ENCODE data around the gene GBX1. TPM values are rescaled to one million over a fixed set of nuclear protein-coding genes. Genes with fewer than 3 reads are reported as not detected.

Gene GBX1
- polyA plus RNA-seq, 2 of the 4 experiments (the other 2 are of a cell fraction), result not detected

DNA sequence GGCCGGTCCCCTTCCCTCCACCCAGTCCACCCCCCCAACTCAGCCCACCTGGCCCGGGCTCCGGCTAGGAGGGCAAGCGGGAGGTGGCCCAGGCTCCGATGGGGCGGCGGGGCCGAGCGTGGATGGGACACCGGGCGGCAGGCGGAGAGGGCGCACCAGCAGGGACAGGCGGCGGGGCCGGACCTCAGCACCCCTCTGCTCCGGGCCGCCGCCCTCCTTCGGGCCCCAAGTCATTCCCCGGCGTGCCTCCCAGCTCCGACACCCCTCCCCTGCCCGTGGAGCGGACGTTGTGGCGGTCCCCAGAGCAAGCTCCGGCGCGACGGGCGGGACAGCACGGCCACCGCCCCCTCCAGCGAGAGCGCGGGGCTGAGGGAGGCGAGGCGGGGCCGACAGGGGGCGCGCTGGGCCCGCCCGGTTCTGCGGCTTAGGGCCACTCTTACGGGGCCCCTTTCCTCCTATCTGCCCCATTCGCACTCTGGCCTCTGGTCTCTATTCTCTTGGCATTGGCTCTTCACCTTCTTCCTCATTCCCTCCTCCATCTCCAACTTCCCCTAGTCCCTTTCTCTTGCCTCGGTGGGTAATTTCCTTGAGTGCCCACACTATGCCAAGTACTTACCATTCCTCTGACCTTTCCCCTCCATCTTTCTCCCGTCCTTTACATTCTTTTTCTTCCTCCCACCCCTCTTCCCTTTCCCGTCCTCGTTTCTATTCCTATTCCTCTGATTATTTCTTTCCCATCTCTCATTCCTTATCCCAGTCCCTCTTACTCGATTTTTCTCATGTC, 701 bp upstream of the GBX1 start:
- FAIRE-seq (no peak), DNase-seq (ENCODE audit: low read depth in 1 of 2, low spot score in 1 of 2) (peak; percentile 47 to 74), ATAC-seq (peak; percentile 76 to 88)
- TF ChIP-seq, protein P1, sequence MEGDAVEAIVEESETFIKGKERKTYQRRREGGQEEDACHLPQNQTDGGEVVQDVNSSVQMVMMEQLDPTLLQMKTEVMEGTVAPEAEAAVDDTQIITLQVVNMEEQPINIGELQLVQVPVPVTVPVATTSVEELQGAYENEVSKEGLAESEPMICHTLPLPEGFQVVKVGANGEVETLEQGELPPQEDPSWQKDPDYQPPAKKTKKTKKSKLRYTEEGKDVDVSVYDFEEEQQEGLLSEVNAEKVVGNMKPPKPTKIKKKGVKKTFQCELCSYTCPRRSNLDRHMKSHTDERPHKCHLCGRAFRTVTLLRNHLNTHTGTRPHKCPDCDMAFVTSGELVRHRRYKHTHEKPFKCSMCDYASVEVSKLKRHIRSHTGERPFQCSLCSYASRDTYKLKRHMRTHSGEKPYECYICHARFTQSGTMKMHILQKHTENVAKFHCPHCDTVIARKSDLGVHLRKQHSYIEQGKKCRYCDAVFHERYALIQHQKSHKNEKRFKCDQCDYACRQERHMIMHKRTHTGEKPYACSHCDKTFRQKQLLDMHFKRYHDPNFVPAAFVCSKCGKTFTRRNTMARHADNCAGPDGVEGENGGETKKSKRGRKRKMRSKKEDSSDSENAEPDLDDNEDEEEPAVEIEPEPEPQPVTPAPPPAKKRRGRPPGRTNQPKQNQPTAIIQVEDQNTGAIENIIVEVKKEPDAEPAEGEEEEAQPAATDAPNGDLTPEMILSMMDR (IDR thresholded peaks at IDR 0.05), result peak; percentile 86
- TF ChIP-seq, protein P2, sequence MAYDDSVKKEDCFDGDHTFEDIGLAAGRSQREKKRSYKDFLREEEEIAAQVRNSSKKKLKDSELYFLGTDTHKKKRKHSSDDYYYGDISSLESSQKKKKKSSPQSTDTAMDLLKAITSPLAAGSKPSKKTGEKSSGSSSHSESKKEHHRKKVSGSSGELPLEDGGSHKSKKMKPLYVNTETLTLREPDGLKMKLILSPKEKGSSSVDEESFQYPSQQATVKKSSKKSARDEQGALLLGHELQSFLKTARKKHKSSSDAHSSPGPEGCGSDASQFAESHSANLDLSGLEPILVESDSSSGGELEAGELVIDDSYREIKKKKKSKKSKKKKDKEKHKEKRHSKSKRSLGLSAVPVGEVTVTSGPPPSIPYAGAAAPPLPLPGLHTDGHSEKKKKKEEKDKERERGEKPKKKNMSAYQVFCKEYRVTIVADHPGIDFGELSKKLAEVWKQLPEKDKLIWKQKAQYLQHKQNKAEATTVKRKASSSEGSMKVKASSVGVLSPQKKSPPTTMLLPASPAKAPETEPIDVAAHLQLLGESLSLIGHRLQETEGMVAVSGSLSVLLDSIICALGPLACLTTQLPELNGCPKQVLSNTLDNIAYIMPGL (CRISPR knock-in tag; IDR thresholded peaks at IDR 0.05; ENCODE audit: borderline replicate concordance), result no peak
- peak; percentile 26; the same call in 1 of the 3 replicates for TF ChIP-seq SMC3 (IDR thresholded peaks at IDR 0.05)
- CTCF ChIA-PET, result interaction anchor here (0.6 to 7.3 kb wide), 35 partner anchors 9 to 150 kb away, joined by 3 to 63 read pairs (median 4); partner anchors contain the start of gene ABCF2
- Histone ChIP-seq H3K27ac (peak overlapping the region; percentile 33 to 68; a peak in 5 of 6 replicates), H3K4me2 (peak overlapping the region; percentile 96), H3K4me1 (no peaks in the 10 kb centered on the region), H3K9me3 (no peaks in the 10 kb centered on the region), H3K4me3 (peak overlapping the region; percentile 59)
- POLR2A ChIA-PET, result no interaction called here
- 2% methylated on average over 41 of the region's 52 CpGs for WGBS (ENCODE audit: missing lambda C conversion rate)

DNA sequence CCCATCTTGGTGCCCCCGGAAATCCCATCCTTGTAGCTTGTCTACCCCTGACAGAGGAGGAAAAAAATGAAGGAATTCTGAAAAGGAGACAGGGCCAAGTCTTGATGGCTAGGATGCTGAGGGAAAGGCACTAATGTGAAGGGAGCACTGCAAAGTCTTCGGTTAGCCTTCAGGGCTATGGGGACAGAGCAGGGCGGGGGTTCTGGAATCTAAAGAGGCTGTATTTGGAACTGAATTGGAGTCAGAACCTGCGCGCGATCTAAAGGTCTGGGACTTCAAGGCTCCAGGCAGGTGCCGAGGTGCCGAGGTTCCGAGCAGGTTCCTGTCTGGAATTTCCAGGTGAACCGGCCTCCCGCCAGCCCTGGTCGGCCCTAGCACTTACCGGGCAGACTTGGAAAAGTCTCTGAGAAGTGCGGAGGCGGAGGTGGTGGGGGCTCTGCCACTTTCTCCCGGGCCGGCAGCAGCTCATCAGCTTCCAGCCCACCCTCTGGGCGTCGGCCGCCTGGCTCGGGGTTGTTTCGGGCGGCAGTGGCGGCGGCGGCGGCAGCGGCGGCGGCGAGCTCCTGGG, 781 bp downstream of the GBX1 start:
- TF ChIP-seq RNF2 (IDR thresholded peaks at IDR 0.05; ENCODE audit: borderline replicate concordance, low read depth) (0 out of 2 replicates have a peak, but pooled peaks have one; percentile 26), POLR2A (IDR thresholded peaks at IDR 0.05; ENCODE audit: low read length) (no peak), KDM1A (IDR thresholded peaks at IDR 0.05; ENCODE audit: low read depth) (no peak)
- CTCF ChIA-PET, result interaction anchor here (0.7 to 7.3 kb wide), 19 partner anchors 7 to 204 kb away, joined by 3 to 63 read pairs (median 5); partner anchors contain the start of genes ABCF2 and H2BK1
- peak overlapping the region; percentile 59 for H3K4me3 ChIP-seq
- FAIRE-seq (no peak), ATAC-seq (0 out of 6 replicates have a peak, but pooled peaks of 1 of the 2 experiments have one; percentile 1), DNase-seq (ENCODE audit: low read depth in 1 of 2, low spot score in 1 of 2) (no peak)
- WGBS (ENCODE audit: missing lambda C conversion rate), result 47% methylated on average over 21 of the region's 31 CpGs
- no peaks in the 10 kb centered on the region for H3K4me1 ChIP-seq
- H3K4me2 ChIP-seq, result peak overlapping the region; percentile 96
- POLR2A ChIA-PET, result no interaction called here
- no peaks in the 10 kb centered on the region for H3K9me3 ChIP-seq
- peak overlapping the region in 1 of 2 experiments; percentile 68; a peak in 3 of 6 replicates for H3K27ac ChIP-seq

DNA sequence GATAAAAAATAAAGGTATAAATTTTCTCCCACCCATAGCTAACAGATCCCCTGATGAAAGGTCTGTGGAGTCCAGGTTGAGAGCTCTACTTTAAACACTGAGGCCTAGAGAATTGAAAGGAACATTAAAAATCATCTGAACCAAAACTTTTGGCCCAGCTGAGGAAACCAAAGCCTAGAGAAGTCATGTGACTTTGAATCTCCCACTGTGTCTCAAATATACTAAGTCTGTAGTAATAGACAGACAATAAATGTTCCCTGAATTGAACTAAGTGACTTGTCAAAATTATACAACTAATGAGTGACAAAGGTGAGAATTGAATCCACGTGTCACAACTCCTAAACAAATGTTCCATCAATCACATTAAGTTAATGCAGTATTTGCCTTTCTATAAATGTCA, 5.7 kb downstream of the GBX1 start:
- TF ChIP-seq, protein P3, sequence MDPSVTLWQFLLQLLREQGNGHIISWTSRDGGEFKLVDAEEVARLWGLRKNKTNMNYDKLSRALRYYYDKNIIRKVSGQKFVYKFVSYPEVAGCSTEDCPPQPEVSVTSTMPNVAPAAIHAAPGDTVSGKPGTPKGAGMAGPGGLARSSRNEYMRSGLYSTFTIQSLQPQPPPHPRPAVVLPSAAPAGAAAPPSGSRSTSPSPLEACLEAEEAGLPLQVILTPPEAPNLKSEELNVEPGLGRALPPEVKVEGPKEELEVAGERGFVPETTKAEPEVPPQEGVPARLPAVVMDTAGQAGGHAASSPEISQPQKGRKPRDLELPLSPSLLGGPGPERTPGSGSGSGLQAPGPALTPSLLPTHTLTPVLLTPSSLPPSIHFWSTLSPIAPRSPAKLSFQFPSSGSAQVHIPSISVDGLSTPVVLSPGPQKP (IDR thresholded peaks at IDR 0.05; ENCODE audit: low read depth, low read length), result no peak
- DNase-seq (ENCODE audit: low read depth in 1 of 2, low spot score in 1 of 2) (no peak), ATAC-seq (no peak), FAIRE-seq (no peak)
- no peak overlapping the region for H3K27ac ChIP-seq
- H3K4me2 ChIP-seq, result no peak overlapping the region
- H3K4me1 ChIP-seq, result peaks cover 9% of the 10 kb centered on the region; the same call in 2 of the 3 replicates
- POLR2A ChIA-PET, result no interaction called here
- WGBS (ENCODE audit: missing lambda C conversion rate), result 30% methylated on average over 1 of the region's 1 CpG
- H3K4me3 ChIP-seq, result no peak overlapping the region
- H3K9me3 ChIP-seq, result no peaks in the 10 kb centered on the region
- CTCF ChIA-PET, result interaction anchor here (1.2 to 2.4 kb wide), 4 partner anchors 13 to 143 kb away, joined by 3 to 9 read pairs (median 5); no protein-coding TSS in a partner anchor

DNA sequence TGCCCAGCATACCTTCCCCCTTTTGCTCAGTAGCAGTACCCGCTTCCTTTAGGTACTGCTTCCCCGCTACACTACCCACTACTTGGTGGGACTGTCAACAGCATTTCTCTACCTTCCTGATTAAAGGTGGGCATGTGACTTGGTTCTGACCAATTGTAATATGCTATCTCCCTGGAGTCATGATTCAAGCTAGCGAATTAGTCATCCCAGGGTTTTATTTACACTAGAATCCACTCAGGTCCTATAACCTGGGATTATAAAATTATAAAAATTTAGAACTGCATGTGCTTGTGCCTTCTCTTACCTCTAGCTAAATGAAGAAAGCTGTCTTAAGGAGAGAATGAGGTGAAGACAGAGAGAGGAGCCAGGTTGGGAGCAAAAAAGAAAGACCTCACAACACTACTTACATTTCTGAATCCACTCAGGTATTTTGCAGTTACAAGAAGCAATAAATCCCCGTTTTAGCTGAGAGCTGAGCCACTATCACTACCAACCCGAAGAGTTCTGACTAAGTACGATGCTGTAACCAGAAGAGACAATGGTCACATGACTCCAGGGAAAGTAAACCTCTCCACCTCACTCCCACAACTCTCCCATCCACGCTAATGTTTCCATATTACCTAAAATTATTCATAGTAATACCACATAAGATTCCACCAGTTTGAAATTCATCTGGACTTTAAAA, 9.7 kb downstream of the GBX1 start:
- CTCF ChIA-PET, result interaction anchor here (0.7 to 5.5 kb wide), 8 partner anchors 9 to 290 kb away, joined by 3 to 55 read pairs (median 5); partner anchors contain the start of gene GBX1
- Histone ChIP-seq H3K27ac (no peak overlapping the region), H3K4me3 (no peak overlapping the region), H3K4me2 (peak overlapping the region; percentile 41), H3K9me3 (no peaks in the 10 kb centered on the region), H3K4me1 (peaks cover 9% of the 10 kb centered on the region; the same call in 2 of the 3 replicates)
- TF ChIP-seq CHD4 (IDR thresholded peaks at IDR 0.05; ENCODE audit: borderline replicate concordance), result no peak
- TF ChIP-seq FOSB (CRISPR knock-in tag; IDR thresholded peaks at IDR 0.05), result no peak
- TF ChIP-seq RCOR1 (IDR thresholded peaks at IDR 0.05; ENCODE audit: low read depth, low read length), result no peak
- TF ChIP-seq FOSL2 (IDR thresholded peaks at IDR 0.05), result no peak
- 0 out of 2 replicates have a peak, but pooled peaks have one; percentile 26 for TF ChIP-seq FOSL2 (CRISPR knock-in tag; IDR thresholded peaks at IDR 0.05)
- TF ChIP-seq ZFP36 (IDR thresholded peaks at IDR 0.05; ENCODE audit: borderline replicate concordance, partially characterized antibody), result no peak
- no peak for TF ChIP-seq EHF (CRISPR knock-in tag; IDR thresholded peaks at IDR 0.05)
- TF ChIP-seq KDM1A (IDR thresholded peaks at IDR 0.05; ENCODE audit: low read depth), result no peak
- no peak for TF ChIP-seq HOXB13 (CRISPR knock-in tag; IDR thresholded peaks at IDR 0.05; ENCODE audit: low read depth)
- TF ChIP-seq, protein P4, sequence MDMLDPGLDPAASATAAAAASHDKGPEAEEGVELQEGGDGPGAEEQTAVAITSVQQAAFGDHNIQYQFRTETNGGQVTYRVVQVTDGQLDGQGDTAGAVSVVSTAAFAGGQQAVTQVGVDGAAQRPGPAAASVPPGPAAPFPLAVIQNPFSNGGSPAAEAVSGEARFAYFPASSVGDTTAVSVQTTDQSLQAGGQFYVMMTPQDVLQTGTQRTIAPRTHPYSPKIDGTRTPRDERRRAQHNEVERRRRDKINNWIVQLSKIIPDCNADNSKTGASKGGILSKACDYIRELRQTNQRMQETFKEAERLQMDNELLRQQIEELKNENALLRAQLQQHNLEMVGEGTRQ (IDR thresholded peaks at IDR 0.05), result peak; percentile 72
- no peak for TF ChIP-seq RFX5 (IDR thresholded peaks at IDR 0.05)
- ATAC-seq, result peak; percentile 79 to 86
- WGBS (ENCODE audit: missing lambda C conversion rate), result 46% methylated on average over 7 of the region's 7 CpGs
- POLR2A ChIA-PET, result no interaction called here
- DNase-seq (ENCODE audit: low read depth in 1 of 2, low spot score in 1 of 2), result peak; percentile 37 to 52
- FAIRE-seq, result no peak
